Measurements from ENCODE around the gene CAMK1D. TPM values are rescaled to one million over a fixed set of nuclear protein-coding genes. Genes with fewer than 3 reads are reported as not detected.
"Not testable (repeated sequence)": the region's sequence is repeated elsewhere in the genome, so short reads cannot be mapped to it uniquely, and the experiment has no call there.

The CAMK1D gene
- total RNA-seq, 2 donors from 2014 or later, result 4.8 to 14.5 TPM

DNA sequence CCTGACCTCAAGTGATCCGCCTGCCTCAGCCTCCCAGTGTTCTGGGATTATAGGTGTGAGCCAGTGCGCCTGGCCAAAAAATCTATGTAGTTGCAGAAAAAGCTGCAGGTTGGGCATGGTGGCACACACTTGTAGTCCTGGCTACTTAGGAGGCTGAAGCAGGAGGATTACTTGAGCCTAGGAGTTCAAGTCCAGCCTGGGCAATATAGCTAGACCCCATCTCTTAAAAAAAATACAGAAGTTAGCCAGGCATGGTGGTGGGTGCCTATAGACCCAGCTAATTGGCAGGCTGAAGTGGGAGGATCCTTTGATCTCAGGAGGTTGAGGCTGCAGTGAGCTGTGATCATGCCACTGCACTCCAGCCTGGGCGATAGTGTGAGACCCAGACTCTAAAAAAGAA, 24.8 kb upstream of the CAMK1D start:
- no peaks in the 10 kb centered on the region for H3K36me3 ChIP-seq
- no peak for DNase-seq (ENCODE audit: low spot score)
- TF ChIP-seq POLR2A (IDR thresholded peaks at IDR 0.05) (no peak), POLR2AphosphoS5 (IDR thresholded peaks at IDR 0.05) (no peak)
- TF ChIP-seq, protein P1, sequence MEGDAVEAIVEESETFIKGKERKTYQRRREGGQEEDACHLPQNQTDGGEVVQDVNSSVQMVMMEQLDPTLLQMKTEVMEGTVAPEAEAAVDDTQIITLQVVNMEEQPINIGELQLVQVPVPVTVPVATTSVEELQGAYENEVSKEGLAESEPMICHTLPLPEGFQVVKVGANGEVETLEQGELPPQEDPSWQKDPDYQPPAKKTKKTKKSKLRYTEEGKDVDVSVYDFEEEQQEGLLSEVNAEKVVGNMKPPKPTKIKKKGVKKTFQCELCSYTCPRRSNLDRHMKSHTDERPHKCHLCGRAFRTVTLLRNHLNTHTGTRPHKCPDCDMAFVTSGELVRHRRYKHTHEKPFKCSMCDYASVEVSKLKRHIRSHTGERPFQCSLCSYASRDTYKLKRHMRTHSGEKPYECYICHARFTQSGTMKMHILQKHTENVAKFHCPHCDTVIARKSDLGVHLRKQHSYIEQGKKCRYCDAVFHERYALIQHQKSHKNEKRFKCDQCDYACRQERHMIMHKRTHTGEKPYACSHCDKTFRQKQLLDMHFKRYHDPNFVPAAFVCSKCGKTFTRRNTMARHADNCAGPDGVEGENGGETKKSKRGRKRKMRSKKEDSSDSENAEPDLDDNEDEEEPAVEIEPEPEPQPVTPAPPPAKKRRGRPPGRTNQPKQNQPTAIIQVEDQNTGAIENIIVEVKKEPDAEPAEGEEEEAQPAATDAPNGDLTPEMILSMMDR (IDR thresholded peaks at IDR 0.05), result no peak
- no peaks in the 10 kb centered on the region for H3K27me3 ChIP-seq (replicated peaks; ENCODE audit: insufficient read depth)
- no peaks in the 10 kb centered on the region for H3K9me3 ChIP-seq
- no peaks in the 10 kb centered on the region for H3K4me1 ChIP-seq (replicated peaks)
- H3K4me3 ChIP-seq, result no peak overlapping the region
- H3K27ac ChIP-seq, result no peak overlapping the region
- WGBS, result 100% methylated on average over 3 of the region's 3 CpGs
- intact Hi-C loops (cut with DNase I), result no loop called here

DNA sequence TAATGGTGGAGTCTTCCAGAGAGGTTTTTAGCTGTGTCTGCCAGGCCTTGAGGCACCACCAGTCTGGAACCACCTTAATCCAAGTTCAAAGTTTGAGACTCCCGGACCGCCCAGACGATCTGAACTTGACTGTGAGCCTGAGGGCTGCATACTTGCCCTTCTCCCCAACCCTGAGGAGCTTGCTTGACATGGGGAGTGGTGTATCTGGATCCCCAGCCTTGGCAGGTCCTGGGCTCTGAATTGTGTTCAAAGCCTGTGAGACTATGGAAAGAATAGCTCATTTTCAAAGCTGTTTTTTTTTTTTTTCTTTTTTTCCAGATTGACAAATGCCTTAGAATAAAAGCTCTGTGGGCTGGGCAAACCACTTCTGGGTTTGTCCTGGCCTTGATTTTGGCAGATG, 22.3 kb upstream of the CAMK1D start:
- no peak overlapping the region for H3K27ac ChIP-seq
- 74% methylated on average over 3 of the region's 3 CpGs for WGBS
- no peak for DNase-seq (ENCODE audit: low spot score)
- intact Hi-C loops (cut with DNase I), result no loop called here
- H3K36me3 ChIP-seq, result no peaks in the 10 kb centered on the region
- no peak overlapping the region for H3K4me3 ChIP-seq
- H3K9me3 ChIP-seq, result no peaks in the 10 kb centered on the region
- TF ChIP-seq POLR2AphosphoS5 (IDR thresholded peaks at IDR 0.05), result no peak
- TF ChIP-seq POLR2A (IDR thresholded peaks at IDR 0.05), result no peak
- TF ChIP-seq, protein P1 (IDR thresholded peaks at IDR 0.05), result no peak
- H3K4me1 ChIP-seq (replicated peaks), result no peaks in the 10 kb centered on the region
- H3K27me3 ChIP-seq (replicated peaks; ENCODE audit: insufficient read depth), result no peaks in the 10 kb centered on the region

- no peak overlapping the region for H3K4me3 ChIP-seq
- no peaks in the 10 kb centered on the region for H3K9me3 ChIP-seq
- TF ChIP-seq POLR2A (IDR thresholded peaks at IDR 0.05) (no peak), POLR2AphosphoS5 (IDR thresholded peaks at IDR 0.05) (no peak)
- TF ChIP-seq, protein P1 (IDR thresholded peaks at IDR 0.05), result no peak
- no peaks in the 10 kb centered on the region for H3K4me1 ChIP-seq (replicated peaks)
- no peaks in the 10 kb centered on the region for H3K36me3 ChIP-seq
- no peaks in the 10 kb centered on the region for H3K27me3 ChIP-seq (replicated peaks; ENCODE audit: insufficient read depth)
- intact Hi-C loops (cut with DNase I), result no loop called here
- no peak for DNase-seq (ENCODE audit: low spot score)
- 65% methylated on average over 2 of the region's 2 CpGs for WGBS
- H3K27ac ChIP-seq, result no peak overlapping the region
Observed at GRCh38 chr10:12327476-12327875, 21.9 kb upstream of the CAMK1D start.

GRCh38 chr10:12328312-12328711, 21.0 kb upstream of the CAMK1D start:
- H3K27ac ChIP-seq; DNase-seq (ENCODE audit: low spot score); H3K4me3 ChIP-seq; H3K36me3 ChIP-seq; H3K27me3 ChIP-seq (replicated peaks; ENCODE audit: insufficient read depth); H3K4me1 ChIP-seq (replicated peaks); H3K9me3 ChIP-seq; intact Hi-C loops (cut with DNase I): not testable (repeated sequence)
- 91% methylated on average over 8 of the region's 9 CpGs for WGBS

DNA sequence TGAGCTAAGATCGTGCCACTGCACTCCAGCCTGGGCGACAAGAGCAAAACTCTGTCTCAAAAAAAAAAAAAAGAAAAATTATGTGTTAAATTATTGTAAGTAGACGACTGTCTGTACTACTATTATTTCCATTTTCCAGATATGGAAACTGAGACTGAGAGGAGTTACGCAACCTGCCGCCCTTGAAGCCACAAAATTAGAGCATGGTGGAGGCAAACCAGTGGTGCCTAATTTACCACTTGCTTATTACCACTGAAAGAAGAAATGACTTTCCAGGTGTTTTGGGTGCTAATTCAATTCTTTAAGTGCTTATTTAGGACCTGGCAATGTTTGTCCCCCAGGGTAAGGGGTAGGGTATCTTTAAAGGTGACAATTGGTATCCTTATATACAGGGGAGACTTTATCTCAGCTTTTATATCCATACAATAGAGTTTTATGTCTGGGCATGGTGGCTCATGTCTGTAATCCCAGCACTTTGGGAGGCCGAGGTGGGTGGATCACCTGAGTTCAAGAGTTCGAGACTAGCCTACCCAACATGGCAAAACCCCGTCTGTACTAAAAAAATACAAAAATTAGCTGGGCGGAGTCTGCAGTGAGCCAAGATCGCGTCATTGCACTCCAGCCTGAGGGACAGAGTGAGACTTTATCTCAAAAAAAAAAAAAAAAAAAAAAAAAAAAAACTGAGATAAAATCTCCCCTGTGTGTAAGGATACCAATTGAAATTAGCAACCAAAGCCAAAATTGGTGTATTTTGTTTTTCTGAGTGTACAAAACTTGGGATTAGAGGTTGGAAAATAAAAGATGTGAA, 16.6 kb upstream of the CAMK1D start:
- Histone ChIP-seq H3K4me3 (no peak overlapping the region), H3K36me3 (no peaks in the 10 kb centered on the region), H3K27me3 (replicated peaks; ENCODE audit: insufficient read depth) (no peaks in the 10 kb centered on the region), H3K27ac (no peak overlapping the region), H3K4me1 (replicated peaks) (no peaks in the 10 kb centered on the region), H3K9me3 (no peaks in the 10 kb centered on the region)
- intact Hi-C loops (cut with DNase I), result no loop called here
- TF ChIP-seq, protein P1 (IDR thresholded peaks at IDR 0.05), result no peak
- no peak for TF ChIP-seq POLR2AphosphoS5 (IDR thresholded peaks at IDR 0.05)
- no peak for TF ChIP-seq POLR2A (IDR thresholded peaks at IDR 0.05)
- no peak for DNase-seq (ENCODE audit: low spot score)
- WGBS, result 76% methylated on average over 11 of the region's 11 CpGs
